Measurements from ENCODE around the gene FBL.

DNA sequence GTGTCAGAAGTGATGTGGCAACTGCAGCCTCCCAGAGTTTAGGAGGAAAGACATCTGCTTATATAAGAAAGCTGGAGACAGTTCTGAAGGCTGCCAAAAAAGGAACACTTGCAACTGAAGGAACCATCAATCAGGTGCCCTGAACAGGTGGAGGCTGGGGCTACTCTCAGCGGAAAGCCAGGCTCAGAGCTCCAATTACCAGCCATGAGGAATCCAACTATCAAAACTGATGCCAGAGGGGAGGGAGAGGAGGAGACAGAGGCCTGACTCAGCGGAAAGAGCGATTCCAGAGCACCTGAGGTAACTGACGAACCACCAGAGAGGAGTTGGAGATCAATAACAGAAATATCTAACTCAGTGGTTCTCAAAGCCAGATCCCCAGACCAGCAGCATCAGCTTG lies 43.2 kb downstream of the FBL start:
- TF ChIP-seq CTCF (IDR thresholded peaks at IDR 0.05) (no peak), POLR2A (IDR thresholded peaks at IDR 0.05) (no peak)
